ENCODE results near the gene DENND4A.

DNA sequence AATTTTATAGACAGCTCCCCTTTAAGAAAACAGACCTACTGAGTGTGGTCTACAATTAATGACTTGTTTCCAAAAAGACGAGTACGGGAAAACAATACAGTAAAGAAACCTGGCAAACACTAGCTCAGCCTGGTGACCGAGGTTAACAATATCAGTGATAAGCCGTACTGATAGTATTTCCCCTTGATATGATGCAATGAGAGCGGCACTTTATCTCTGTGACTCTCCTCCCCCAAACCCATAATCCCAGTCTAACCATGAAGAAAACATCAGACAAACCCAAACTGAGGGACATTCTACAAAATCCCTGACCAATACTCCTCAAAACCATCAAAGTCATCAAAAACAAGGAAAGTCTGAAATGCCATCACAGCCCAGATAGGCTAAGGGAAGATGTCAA lies 8.2 kb downstream of the DENND4A start:
- TF ChIP-seq, protein P1, sequence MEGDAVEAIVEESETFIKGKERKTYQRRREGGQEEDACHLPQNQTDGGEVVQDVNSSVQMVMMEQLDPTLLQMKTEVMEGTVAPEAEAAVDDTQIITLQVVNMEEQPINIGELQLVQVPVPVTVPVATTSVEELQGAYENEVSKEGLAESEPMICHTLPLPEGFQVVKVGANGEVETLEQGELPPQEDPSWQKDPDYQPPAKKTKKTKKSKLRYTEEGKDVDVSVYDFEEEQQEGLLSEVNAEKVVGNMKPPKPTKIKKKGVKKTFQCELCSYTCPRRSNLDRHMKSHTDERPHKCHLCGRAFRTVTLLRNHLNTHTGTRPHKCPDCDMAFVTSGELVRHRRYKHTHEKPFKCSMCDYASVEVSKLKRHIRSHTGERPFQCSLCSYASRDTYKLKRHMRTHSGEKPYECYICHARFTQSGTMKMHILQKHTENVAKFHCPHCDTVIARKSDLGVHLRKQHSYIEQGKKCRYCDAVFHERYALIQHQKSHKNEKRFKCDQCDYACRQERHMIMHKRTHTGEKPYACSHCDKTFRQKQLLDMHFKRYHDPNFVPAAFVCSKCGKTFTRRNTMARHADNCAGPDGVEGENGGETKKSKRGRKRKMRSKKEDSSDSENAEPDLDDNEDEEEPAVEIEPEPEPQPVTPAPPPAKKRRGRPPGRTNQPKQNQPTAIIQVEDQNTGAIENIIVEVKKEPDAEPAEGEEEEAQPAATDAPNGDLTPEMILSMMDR (IDR thresholded peaks at IDR 0.05): no peak
- TF ChIP-seq POLR2A (IDR thresholded peaks at IDR 0.05) (no peak), POLR2AphosphoS5 (IDR thresholded peaks at IDR 0.05) (no peak)
